IMR-90 (cell line): ENCODE measurements around the gene LTBP2. TPM values are rescaled to one million over a fixed set of nuclear protein-coding genes. Genes with fewer than 3 reads are reported as not detected.

Experiments used
- ATAC-seq: fragments of 200-7000 bp; cut with Tn5 transposase; 2 replicates; pipeline ENCODE4 v1.9.1; 2020; ENCODE audit warnings: low read depth, mild to moderate bottlenecking, moderate library complexity
- BruUV-seq: library from RNA; stranded (reverse); fragments of 400-500 nt; replicated peaks from 2 replicates; lab custom pipeline; 2021; lab: Mats Ljungman, UMichigan
- CTCF ChIA-PET: fragments of 300-600 bp; formaldehyde crosslinking; extraction: SDS; loops from one replicate; lab custom pipeline; 2021; ENCODE audit warnings: antibody characterized with exemption; lab: Yijun Ruan, JAX
- POLR2A ChIA-PET: fragments of 300-600 bp; sonication (Branson Sonifier 250); formaldehyde crosslinking; loops from one replicate; lab custom pipeline; 2022; ENCODE audit warnings: antibody characterized with exemption; ENCODE audit not compliant: unreplicated experiment; lab: Charles Lee
- DNase-seq: peaks from one replicate; pipeline ENCODE4 v3.0.0; 2013
- H2AFZ ChIP-seq: replicated peaks from 2 replicates; pipeline ENCODE3; 2013; ENCODE audit warnings: low read length, mild to moderate bottlenecking; ENCODE audit not compliant: poor library complexity
- H2AK5ac ChIP-seq: 2 replicates; pipeline ENCODE4 v1.6.1; 2013; ENCODE audit warnings: low read depth, low read length, inconsistent platforms
- H2AK9ac ChIP-seq: replicated peaks from 2 replicates; pipeline ENCODE3; 2013; ENCODE audit warnings: mild to moderate bottlenecking, low read depth, low read length, moderate library complexity; ENCODE audit not compliant: poor library complexity
- H2BK120ac ChIP-seq: 2 replicates; pipeline ENCODE4 v1.6.1; 2013; ENCODE audit warnings: low read depth, low read length, inconsistent platforms
- H2BK15ac ChIP-seq: 3 replicates; pipeline ENCODE4 v1.6.1; 2013; ENCODE audit warnings: low read depth, low read length, inconsistent platforms
- H2BK20ac ChIP-seq: 2 replicates; pipeline ENCODE4 v1.6.1; 2013; ENCODE audit warnings: low read depth, mild to moderate bottlenecking, inconsistent platforms, low read length, moderate library complexity
- H2BK5ac ChIP-seq: 2 replicates; pipeline ENCODE4 v1.6.1; 2013; ENCODE audit warnings: mild to moderate bottlenecking, low read depth, low read length, inconsistent platforms; ENCODE audit not compliant: poor library complexity, severe bottlenecking
- H3K14ac ChIP-seq: replicated peaks from 2 replicates; pipeline ENCODE4 v1.6.1; 2013; ENCODE audit warnings: low read depth, low read length, inconsistent platforms
- H3K18ac ChIP-seq: 2 replicates; pipeline ENCODE4 v1.6.1; 2013; ENCODE audit warnings: low read depth, low read length, control low read depth
- H3K23ac ChIP-seq: 2 replicates; pipeline ENCODE4 v1.6.1; 2013; ENCODE audit warnings: low read depth, low read length, inconsistent platforms
- H3K27ac ChIP-seq: 2 replicates; pipeline ENCODE4 v1.5.1; 2013; ENCODE audit warnings: mild to moderate bottlenecking, control low read depth, low read length; ENCODE audit not compliant: insufficient read depth
- H3K27me3 ChIP-seq: 2 replicates; pipeline ENCODE4 v1.6.1; 2013; ENCODE audit warnings: low read length; ENCODE audit not compliant: control insufficient read depth, insufficient read depth
- H3K36me3 ChIP-seq: 2 replicates; pipeline ENCODE4 v1.6.1; 2013; ENCODE audit warnings: low read length, mixed read lengths; ENCODE audit not compliant: control insufficient read depth, insufficient read depth
- H3K4ac ChIP-seq: 2 replicates; pipeline ENCODE4 v1.6.1; 2013; ENCODE audit warnings: low read depth, low read length, inconsistent platforms
- H3K4me1 ChIP-seq: 2 replicates; pipeline ENCODE4 v1.6.1; 2013; ENCODE audit warnings: low read length, mixed read lengths; ENCODE audit not compliant: control insufficient read depth, insufficient read depth
- H3K4me2 ChIP-seq: 2 replicates; pipeline ENCODE4 v1.6.1; 2013; ENCODE audit warnings: low read depth, mild to moderate bottlenecking, control low read depth, low read length, moderate library complexity
- H3K4me3 ChIP-seq: 2 replicates; pipeline ENCODE4 v1.5.1; 2013; ENCODE audit warnings: low read depth, mild to moderate bottlenecking, control low read depth, low read length, moderate library complexity; ENCODE audit not compliant: insufficient read depth
- H3K56ac ChIP-seq: 2 replicates; pipeline ENCODE4 v1.6.1; 2013; ENCODE audit warnings: low read length, inconsistent platforms; ENCODE audit not compliant: insufficient read depth; ENCODE audit errors: extremely low read depth
- H3K79me1 ChIP-seq, 2 experiments: 2 replicates each; pipeline ENCODE4 v1.6.1; 2013; ENCODE audit warnings: low read length in 2 of 2, inconsistent platforms in 1 of 2, low read depth in 1 of 2
- H3K9ac ChIP-seq: 2 replicates; pipeline ENCODE4 v1.6.1; 2013; ENCODE audit warnings: low read depth, low read length, control low read depth
- H3K9me1 ChIP-seq: 2 replicates; pipeline ENCODE4 v1.6.1; 2013; ENCODE audit warnings: low read length, inconsistent platforms; ENCODE audit not compliant: insufficient read depth
- H3K9me3 ChIP-seq: 2 replicates; pipeline ENCODE4 v1.6.1; 2013; ENCODE audit warnings: low read length; ENCODE audit not compliant: control insufficient read depth, insufficient read depth
- H4K20me1 ChIP-seq: 2 replicates; pipeline ENCODE4 v1.6.1; 2013; ENCODE audit warnings: low read length, inconsistent platforms; ENCODE audit not compliant: insufficient read depth
- H4K5ac ChIP-seq: 2 replicates; pipeline ENCODE4 v1.6.1; 2013; ENCODE audit warnings: mild to moderate bottlenecking, low read depth, low read length, control low read depth
- H4K8ac ChIP-seq, 2 experiments: 2 replicates each; pipeline ENCODE4 v1.6.1; 2013; ENCODE audit warnings: low read depth in 2 of 2, low read length in 2 of 2, control low read depth in 1 of 2, inconsistent platforms in 1 of 2
- H4K91ac ChIP-seq: 2 replicates; pipeline ENCODE4 v1.6.1; 2013; ENCODE audit warnings: low read depth, low read length, inconsistent platforms; ENCODE audit not compliant: insufficient read depth
- BHLHE40 ChIP-seq: fragments of 150-350 bp; IDR thresholded peaks from 2 replicates; pipeline ENCODE4 v1.6.1; 2016; ENCODE audit warnings: mild to moderate bottlenecking, low read depth, low read length
- FOS ChIP-seq: fragments of 150-350 bp; IDR thresholded peaks from 2 replicates; pipeline ENCODE4 v1.6.1; 2016; ENCODE audit warnings: low read depth, low read length
- POLR2A ChIP-seq: IDR thresholded peaks from 2 replicates; pipeline ENCODE4 v1.6.1; 2012; ENCODE audit warnings: mild to moderate bottlenecking, low read depth, low read length
- RAD21 ChIP-seq: IDR thresholded peaks from 2 replicates; pipeline ENCODE4 v1.6.1; 2012; ENCODE audit warnings: low read length, improper control_type of control experiment
- RCOR1 ChIP-seq: IDR thresholded peaks from 2 replicates; pipeline ENCODE4 v1.6.1; 2012; ENCODE audit warnings: mild to moderate bottlenecking, low read length, improper control_type of control experiment; ENCODE audit not compliant: insufficient replicate concordance
- RFX5 ChIP-seq: IDR thresholded peaks from 2 replicates; pipeline ENCODE4 v1.8.0; 2012; ENCODE audit warnings: low read depth, mild to moderate bottlenecking, low read length, moderate library complexity
- dilution Hi-C: fragments of 300-500 bp; cut with HindIII; formaldehyde crosslinking; loops from one replicate; pipeline ENCODE4 v1.14.3; 2018; ENCODE audit warnings: low sequenced_read_pairs; ENCODE audit not compliant: unreplicated experiment
- in situ Hi-C: fragments of 300-500 bp; cut with MboI; formaldehyde crosslinking; loops from 3 replicates; pipeline ENCODE4 v1.14.3; 2019; ENCODE audit warnings: low sequenced_read_pairs, inconsistent platforms, mixed read lengths
- intact Hi-C: fragments of 100-400 bp; cut with micrococcal nuclease; formaldehyde crosslinking; loops from 2 replicates; pipeline ENCODE4 v1.10.0; 2022
- polyA plus RNA-seq, 3 experiments: library from polyadenylated mRNA; depleted of rRNA; stranded (reverse); fragments of >200 nt; gene quantifications; 2 replicates each; pipeline ENCODE4 v1.2.3, GENCODE V29; 2012; ENCODE audit warnings: low replicate concordance in 1 of 3
- total RNA-seq: library from RNA; depleted of rRNA; stranded (reverse); fragments of >200 nt; gene quantifications from 2 replicates; pipeline ENCODE4 v1.2.3, GENCODE V29; 2012
- TF ChIP-seq, protein P1 (sequence below): fragments of 150-350 bp; IDR thresholded peaks from 2 replicates; pipeline ENCODE4 v1.6.1; 2017; ENCODE audit warnings: mild to moderate bottlenecking, antibody characterized with exemption, low read length, low read depth
- TF ChIP-seq, protein P2 (sequence below): fragments of 150-350 bp; IDR thresholded peaks from 2 replicates; pipeline ENCODE4 v1.6.1; 2016; ENCODE audit warnings: low read depth, mild to moderate bottlenecking, low read length, moderate library complexity, borderline replicate concordance

The LTBP2 gene
- total and polyA plus RNA-seq, 2 of the 4 experiments (the other 2 are of a cell fraction): 23.8 to 79.3 TPM

DNA sequence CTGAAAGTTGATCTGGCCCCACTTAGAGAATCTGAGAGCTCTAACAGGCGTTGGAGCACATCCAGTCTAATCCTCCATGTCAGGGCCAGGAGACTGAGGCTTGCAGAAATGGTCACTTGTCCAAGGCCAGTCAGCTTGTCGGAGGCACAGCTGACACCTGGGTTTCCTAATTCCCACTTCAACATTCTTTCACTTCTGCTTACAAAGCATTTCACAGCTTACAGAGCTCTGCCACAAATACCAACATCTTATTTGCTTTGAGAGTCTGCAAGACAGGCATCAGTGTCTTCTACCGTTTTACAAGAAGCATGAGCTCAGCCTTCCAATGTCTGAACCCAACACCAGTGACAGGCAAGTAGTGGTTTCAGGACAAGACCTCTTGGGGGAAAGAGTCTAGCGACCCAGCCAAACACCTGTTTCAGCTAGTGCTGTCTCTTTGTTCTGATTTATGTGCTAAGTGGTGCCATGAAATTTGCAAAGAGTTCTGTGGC, 86.6 kb downstream of the LTBP2 start (continued):
- TF ChIP-seq FOS: no peak

DNA sequence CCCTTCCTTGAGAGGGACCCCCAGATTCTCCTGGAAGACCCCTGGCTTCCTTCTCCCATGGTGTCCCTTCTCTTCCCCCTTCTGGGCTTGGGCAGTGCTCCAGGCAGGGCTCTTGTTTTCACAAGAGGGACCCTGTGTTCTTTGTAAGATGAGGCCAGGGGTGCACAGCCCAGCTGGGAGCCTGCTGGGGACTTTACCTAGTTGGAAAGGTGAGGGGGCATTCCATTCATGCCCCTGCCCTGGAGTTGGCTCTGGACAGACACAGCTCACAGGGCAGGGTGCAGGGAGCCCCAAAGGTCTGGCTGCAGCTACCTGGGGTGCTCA, 87.3 kb downstream of the LTBP2 start:
- Histone ChIP-seq H3K36me3 (peaks cover 7% of the 10 kb centered on the region; the same call in 1 of the 2 replicates), H3K9me1 (peaks cover 17% of the 10 kb centered on the region), H3K4ac (peak overlapping the region; percentile 67), H4K20me1 (no peaks in the 10 kb centered on the region), H2AK9ac (peak overlapping the region; percentile 68), H2BK15ac (peak overlapping the region; percentile 53; the same call in 1 of the 3 replicates), H2AFZ (peak overlapping the region; percentile 37), H2BK5ac (no peak overlapping the region), H3K23ac (0 out of 2 replicates have a peak overlapping the region, but pooled peaks have one; percentile 37), H3K18ac (peak overlapping the region; percentile 73), H3K79me1 (no peaks in the 10 kb centered on the region), H3K27ac (peak overlapping the region; percentile 6; the same call in 1 of the 2 replicates), H3K4me3 (no peak overlapping the region), H3K14ac (no peak overlapping the region), H3K9ac (no peak overlapping the region), H3K4me1 (peaks cover 14% of the 10 kb centered on the region), H4K5ac (peak overlapping the region; percentile 51), H2BK20ac (peak overlapping the region; percentile 36; the same call in 1 of the 2 replicates), H4K91ac (peak overlapping the region; percentile 26; the same call in 1 of the 2 replicates), H3K4me2 (no peak overlapping the region), H3K27me3 (no peaks in the 10 kb centered on the region), H2AK5ac (peak overlapping the region; percentile 27; the same call in 1 of the 2 replicates), H4K8ac (peak overlapping the region in 1 of 2 experiments; percentile 24; a peak in 1 of 4 replicates), H3K9me3 (no peaks in the 10 kb centered on the region), H3K56ac (no peak overlapping the region), H2BK120ac (peak overlapping the region; percentile 6)
- CTCF ChIA-PET: no interaction called here
- intact Hi-C loops: no loop called here
- DNase-seq: no peak
- no TSS peak for BruUV-seq
- TF ChIP-seq RCOR1: no peak
- TF ChIP-seq FOS: no peak
- TF ChIP-seq, protein P1, sequence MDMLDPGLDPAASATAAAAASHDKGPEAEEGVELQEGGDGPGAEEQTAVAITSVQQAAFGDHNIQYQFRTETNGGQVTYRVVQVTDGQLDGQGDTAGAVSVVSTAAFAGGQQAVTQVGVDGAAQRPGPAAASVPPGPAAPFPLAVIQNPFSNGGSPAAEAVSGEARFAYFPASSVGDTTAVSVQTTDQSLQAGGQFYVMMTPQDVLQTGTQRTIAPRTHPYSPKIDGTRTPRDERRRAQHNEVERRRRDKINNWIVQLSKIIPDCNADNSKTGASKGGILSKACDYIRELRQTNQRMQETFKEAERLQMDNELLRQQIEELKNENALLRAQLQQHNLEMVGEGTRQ: no peak
- no peak for TF ChIP-seq POLR2A
- TF ChIP-seq, protein P2, sequence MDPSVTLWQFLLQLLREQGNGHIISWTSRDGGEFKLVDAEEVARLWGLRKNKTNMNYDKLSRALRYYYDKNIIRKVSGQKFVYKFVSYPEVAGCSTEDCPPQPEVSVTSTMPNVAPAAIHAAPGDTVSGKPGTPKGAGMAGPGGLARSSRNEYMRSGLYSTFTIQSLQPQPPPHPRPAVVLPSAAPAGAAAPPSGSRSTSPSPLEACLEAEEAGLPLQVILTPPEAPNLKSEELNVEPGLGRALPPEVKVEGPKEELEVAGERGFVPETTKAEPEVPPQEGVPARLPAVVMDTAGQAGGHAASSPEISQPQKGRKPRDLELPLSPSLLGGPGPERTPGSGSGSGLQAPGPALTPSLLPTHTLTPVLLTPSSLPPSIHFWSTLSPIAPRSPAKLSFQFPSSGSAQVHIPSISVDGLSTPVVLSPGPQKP: no peak
- no peak for TF ChIP-seq RFX5
- TF ChIP-seq RAD21: no peak
- no peak for TF ChIP-seq BHLHE40
- no peak; the same call in 1 of the 2 replicates for ATAC-seq
- in situ Hi-C loops: no loop called here
- POLR2A ChIA-PET: interaction anchor here (0.6 kb wide), 2 partner anchors 72 to 261 kb away, joined by 3 to 7 read pairs; no protein-coding TSS in a partner anchor
- dilution Hi-C loops: no loop called here
